HuH-7.5 (cell line): ENCODE results near the gene FLT3.
"Not testable (repeated sequence)": the region's sequence is repeated elsewhere in the genome, so short reads cannot be mapped to it uniquely, and the experiment has no call there.

Experiments
- DNase-seq: peaks from one replicate; pipeline ENCODE4 v3.0.0; 2011; ENCODE audit warnings: low spot score

FLT3 gene

DNA sequence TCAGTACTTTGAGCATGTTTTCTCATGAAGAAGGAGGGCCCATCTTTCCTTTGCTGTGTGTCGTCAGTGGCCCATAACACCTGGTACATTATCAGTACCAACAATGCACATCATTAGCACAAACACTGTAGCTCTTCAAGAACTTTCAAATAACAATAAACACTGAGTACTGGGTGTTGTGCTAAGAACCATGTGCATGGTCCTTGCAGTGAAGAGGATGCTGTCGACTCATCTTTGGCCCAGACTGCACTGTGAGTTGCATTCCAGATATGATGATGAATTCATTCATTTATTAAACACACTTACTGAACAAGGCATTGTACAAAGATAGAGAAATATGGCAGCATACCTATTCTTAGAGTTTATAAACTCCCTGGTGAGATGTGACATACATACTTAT lies 55.8 kb downstream of the FLT3 start:
- DNase-seq: no peak

DNA sequence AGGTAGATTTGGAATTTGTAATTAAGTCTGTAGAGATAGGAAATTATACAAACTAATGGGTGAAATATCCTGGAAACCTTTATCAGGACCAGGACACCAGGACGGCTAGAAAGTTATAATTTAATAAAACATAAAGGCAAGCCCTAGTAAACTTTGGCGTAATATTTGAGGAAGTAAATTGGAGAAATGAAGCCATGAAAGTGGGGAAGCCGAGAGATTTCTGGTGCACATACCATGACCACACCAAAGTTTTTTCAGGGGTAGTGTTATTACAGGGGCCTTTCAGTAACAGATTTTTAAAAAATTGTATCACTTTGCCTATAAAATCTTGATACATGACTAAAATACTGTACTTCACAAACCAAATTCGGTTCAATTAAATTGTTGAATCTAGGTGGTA lies 57.2 kb downstream of the FLT3 start:
- DNase-seq: no peak

DNA sequence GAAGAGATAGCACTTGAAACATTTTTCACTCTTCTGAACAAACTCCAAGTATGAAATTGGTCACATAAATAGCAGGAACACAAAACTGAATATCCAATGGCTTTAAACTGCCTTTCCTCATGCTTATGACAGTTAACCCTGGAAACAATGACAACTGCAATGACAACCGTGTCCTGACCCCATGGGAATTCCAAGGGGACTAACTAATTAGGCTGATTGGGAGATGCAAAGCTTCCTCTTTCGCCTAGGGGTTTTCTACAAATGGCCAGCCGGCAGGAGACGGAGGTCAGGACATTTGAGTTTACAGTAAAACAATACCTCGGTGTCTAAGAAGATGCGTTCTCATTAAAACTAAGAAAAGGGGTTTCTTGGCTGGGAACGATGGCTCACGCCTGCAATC lies 58.9 kb downstream of the FLT3 start:
- no peak for DNase-seq

DNA sequence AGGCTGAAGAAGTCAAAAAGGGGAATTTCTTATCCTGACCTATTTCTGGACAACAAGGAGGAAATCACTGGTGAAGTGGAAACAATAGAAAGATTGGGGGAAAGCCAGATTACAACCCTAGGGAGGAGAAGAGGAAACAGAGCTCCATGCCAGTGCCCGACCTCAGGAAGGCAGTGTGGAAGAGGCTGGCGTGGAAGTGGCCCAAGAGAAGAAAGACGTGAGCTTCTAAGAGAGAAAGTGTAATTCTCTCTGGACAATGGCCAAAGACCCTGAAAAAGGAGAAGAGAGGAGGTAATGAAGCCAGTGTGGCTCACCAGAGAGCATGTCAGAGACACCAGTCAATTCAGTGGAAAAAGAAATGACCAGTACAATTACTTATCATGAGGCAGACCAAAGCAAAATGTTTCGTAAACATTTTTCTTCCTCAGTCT lies 59.3 kb downstream of the FLT3 start:
- DNase-seq: no peak

DNA sequence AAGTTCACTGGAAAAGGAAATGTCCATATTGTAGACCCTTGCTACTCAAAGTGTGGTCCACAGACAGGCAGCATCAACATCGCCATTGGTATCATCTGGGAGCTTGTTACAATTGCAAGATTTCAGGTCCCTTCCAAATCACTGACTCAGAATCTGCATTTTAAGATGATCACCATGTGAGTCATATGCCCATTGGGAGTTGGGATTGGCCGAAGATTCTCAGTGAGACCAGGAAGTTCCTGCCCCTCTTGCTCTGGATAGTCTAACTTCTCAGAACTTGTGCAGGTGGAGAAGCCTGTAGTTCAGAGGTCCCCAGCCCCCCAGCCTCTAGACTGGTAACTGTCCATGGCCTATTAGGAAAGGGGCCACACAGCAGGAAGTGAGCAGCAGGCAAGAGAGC lies 63.0 kb downstream of the FLT3 start:
- no peak for DNase-seq

DNA sequence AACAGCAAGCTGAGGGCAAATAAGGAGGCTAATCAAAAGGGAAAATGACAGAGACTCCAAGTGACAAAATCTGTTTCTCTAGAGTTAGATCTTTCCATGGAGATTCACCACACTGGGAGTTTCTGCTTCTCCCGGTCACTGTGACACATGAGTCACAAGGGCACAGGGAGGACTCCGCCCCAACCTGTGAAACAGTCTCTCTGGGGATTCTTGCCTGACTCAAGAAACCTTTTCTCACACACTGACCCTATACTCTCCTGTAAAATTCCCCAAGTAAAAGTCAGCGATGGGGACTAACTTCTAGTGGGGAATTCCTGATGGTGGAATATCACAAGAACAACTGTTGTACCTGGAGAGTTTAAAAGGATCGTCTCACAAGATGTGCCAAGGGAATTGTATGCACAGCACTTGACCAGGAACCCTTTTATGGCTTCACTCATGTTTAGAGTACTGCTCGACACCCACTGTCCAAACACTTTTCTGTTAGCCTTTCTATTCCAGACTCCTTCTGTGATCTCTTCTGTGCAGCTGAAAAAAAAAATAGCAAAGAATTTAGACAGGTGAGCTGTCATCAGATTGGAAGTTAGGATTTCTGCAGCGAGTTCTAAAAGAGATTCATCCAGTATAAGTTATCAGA lies 65.1 kb downstream of the FLT3 start:
- DNase-seq: no peak

DNA sequence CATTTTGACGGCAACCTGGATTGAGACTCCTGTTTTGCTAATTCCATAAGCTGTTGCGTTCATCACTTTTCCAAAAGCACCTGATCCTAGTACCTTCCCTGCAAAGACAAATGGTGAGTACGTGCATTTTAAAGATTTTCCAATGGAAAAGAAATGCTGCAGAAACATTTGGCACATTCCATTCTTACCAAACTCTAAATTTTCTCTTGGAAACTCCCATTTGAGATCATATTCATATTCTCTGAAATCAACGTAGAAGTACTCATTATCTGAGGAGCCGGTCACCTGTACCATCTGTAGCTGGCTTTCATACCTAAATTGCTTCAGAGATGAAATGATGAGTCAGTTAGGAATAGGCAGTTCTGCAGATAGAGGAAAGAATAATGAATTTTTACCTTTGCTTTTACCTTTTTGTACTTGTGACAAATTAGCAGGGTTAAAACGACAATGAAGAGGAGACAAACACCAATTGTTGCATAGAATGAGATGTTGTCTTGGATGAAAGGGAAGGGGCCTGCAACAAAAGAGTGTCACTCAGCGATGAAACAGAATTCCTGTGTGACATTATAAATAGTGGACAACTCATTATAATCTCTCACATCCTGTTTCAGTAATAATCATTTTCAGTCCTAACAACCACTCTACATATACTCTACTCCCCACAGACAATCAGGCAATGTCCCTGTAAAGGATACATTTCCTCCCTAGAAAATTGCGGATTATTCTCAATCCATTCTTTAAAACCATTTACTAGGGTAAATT lies 66.3 kb downstream of the FLT3 start:
- no peak for DNase-seq

DNA sequence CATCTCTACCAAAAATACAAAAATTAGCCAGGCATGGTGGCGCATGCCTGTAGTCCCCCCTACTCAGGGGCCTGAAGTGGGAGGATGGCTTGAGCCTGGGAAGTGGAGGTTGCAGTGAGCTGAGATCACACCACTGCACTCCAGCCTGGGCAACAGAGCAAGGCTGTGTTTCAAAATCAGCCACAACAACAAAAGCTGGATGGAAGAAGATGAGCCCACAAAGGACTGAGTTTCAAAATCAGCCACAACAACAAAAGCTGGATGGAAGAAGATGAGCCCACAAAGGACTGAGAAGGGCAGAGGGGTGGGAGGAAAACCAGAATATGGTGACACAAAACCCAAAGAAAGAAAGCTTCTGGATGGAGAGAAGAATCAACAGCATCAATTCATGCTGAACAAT lies 67.9 kb downstream of the FLT3 start:
- DNase-seq: not testable (repeated sequence)

DNA sequence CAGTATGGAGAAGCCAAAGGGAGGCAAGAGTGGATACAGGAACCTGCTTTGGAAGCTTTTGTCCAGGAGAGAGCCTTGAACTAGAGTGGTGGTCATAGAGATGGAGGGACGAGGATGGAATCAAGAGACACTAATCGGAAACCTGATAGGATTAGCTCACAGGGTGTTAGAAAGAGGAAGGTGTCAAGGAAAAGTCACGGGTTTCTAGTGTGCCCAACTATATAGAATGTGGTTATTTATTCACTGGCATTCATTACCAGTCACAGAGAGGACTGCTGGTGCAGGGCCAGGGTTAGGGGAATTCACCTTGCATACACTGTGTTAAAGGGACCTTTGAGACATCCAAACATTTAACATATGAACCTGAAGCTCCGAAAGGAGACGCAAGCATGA lies 68.5 kb downstream of the FLT3 start:
- no peak for DNase-seq

DNA sequence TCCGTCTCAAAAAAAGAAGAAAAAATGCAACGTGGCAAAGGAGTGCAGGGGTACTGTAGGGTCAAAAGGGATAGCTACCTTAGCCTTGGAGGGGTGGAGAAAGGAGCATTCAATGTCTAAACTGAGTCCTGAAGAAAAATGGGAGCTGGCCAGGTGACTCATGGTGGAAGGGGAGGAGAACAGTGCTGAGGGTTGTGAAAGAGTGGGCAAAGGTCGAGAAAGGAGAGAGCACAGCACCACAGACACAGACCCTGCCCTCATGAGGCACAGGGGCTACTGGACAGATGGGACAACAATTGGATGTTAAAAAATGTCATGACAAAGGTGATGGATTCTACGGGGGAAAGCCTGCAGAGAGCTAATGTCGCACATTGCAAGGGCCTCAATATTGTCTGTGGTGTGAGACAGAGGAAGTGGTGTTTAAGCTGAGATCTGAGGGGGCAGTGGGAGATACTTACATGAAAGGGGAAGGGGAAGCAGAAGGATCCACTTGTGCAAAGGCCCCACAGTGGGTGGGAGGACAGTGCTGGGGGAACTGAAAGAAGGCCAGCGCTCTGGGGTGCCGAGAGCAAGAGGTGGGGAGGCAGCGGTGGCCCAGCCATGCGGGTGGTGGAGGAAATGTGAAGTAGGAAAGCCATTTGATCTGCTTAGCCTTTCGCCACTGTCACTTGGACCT lies 69.0 kb downstream of the FLT3 start:
- no peak for DNase-seq

DNA sequence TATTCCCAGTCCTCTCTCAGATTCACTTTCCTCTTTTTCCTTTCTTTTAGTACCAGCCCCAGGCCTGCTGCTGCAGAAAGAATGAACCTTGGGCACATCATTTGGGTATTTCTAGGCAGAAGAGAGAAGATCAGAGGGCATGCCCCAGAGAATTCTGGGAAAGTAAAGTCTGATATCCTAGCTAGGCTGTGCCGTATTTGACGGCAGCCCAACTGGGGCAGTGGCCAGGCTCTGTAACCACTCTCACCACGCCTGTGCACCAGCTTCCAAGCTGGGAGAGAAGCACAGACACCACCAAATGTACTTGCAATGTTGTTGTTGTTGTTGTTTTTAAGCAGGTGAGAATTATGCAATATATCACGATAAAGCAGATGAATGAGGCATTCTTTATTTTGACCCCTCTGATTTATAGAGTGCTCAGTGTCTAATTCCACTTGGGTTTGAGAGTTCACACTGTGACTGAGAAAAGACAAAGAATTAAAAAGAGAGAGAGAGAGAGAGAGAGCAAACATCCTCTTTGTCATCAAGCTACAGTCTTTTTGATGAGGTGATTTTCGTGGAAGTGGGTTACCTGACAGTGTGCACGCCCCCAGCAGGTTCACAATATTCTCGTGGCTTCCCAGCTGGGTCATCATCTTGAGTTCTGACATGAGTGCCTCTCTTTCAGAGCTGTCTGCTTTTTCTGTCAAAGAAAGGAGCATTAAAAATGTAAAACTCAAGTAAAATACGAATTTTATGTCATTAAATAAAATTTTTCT lies 72.6 kb downstream of the FLT3 start:
- no peak for DNase-seq

DNA sequence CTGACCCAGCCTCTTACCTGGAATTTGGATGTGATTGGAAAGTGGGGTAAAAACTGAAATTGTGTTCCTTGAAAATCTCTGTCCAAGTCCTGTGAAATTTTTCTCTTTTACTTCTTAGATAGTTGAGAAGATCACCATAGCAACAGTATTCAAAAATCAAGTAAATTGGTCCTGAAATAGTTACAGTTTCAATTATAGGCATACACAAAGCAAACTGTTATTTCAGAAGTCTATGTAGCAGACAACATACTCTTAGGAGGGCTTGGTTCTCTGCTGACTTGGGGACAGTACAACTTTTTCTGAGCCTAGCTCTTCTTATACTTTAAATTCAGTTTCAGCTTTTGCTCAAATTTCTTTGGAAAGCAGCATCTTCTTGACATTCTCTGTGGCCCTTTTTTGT lies 73.3 kb downstream of the FLT3 start:
- no peak for DNase-seq

DNA sequence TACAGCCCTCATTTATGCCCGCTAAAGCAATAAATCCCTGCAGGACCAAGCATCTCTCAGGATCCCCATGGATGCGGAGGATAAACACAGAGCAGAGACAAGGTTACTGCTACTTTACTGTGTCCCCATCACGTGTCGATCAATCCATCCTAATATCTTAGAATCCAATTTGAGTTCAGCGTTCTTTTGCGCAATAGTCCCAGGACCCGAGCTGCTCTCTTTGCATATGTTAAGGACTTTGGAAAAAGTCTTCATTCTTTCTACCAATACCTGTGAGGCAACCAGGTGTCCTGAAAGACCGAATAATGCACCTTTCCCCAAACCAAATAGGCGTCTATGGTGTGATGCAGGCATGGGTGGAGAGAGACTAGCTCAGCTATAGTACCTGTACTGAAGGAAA lies 73.9 kb downstream of the FLT3 start:
- no peak for DNase-seq

DNA sequence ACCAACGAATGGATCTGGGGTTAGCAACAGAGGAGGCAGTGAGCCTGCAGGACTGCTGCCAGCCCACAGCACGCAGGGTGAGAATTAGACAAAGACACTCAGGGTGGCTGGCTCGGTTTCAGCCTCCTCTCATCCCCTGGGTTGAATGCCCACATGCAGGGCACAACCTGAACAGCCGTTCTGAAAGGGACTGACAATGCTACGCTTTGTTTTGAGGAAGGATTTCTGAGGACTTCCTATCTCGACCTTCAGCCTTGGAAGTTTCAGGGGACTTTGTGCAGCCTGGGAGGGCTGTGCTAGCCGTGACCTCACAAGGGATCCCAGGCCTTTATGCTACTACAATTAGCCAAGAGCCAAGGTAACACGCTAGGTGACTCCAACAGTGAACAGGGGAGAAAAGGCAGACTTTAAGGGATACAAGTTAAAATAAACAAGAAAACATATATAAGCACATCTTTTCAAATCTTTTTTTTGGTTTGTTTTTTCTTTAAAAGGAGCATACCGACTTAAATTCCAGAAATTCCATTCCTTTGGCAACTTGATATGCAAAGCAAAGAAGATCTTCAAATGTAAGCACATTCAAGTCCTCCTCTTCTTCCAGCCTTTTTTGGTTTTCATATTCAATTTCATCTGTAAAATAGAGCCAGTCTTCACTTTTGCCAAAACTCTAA lies 77.4 kb downstream of the FLT3 start:
- DNase-seq: no peak

DNA sequence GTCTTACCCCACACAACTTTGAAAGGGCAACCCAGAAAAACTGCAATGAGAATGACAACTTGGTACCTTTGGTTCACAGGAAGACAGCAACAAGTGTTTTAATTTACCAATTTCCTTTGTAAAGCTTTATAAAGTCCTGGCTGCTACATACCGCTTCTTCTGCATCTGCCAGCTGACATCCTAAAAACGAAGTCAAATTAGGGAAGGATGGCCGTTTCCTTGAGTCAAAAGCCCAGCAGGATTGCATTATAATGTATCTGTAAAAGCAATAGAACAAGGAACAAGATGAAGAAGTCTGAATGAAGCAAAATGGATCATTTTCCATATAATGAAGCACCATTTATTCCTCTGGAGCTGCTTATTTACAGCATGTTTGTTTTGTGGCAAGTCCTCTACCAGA lies 86.1 kb downstream of the FLT3 start:
- no peak for DNase-seq

DNA sequence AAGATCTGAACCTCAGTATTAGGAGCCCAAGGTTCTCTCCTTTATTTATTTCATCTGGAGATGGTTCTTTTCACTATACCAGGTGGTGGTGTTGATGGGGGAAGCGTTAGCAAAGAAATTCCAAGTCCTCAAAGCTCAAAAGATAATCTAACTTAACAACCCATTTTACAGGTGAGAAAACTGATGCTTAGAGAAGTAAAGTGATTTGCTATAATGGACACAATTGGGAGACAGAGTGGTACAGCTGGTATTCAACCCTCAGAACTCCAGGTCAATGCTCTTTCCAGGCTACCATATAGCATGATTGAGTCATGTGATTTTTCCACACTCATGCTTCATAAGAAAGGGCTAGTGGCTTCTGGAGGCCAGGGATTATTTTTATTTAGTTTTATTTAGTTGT lies 86.9 kb downstream of the FLT3 start:
- no peak for DNase-seq

DNA sequence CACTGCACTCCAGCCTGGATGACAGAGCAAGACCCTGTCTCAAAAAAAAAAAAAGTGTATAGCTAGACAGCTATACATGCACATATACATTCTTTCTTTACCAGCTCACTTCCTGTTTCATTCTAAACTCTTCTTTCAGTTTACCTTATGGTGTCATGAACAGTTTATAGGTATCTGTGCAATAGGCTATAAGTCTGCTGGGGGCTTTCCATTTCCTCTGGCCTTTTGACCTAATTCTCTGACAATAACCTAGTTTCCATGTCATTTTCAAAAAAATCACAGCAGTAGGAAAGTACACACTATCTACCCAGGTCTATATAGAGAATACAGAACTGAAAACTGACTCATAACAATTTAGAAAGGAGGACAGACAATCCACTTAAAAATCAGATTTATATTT lies 87.5 kb downstream of the FLT3 start:
- DNase-seq: no peak

DNA sequence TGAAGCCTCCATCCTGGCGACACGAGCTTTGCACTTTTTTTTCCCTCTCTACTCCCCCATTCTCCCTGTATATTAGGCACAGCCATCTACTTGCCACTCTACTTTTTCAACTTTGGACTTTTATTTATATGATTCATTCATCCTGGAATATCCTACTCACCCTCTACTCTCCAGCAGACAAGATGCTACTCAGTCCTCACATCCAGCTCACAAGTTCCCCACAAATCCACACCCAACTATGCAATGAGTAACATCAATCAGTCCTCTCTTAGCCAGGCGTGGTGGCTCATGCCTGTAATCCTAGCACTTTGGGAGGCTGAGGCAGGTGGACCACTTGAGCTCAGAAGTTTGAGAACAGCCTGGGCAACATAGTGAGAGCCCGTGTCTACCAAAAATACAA lies 88.0 kb downstream of the FLT3 start:
- DNase-seq: no peak

DNA sequence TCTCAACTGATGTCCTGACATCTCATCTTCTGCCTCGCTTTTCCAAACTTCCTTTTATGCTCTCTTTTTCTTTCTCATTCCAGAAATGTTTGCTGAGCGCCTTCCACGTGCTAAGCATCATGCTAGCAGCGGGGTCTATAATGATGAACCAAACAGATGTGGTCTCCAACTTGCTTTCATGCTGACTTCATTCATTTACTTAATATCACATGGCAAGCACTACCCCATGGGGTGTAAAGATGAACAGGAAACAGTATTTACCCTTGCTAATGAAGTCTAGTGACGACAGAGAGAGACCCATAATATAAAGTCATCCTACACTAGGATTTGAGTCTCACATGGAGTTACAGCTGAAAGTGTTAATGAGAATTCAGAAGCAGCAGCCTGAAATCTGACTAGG lies 90.3 kb downstream of the FLT3 start:
- DNase-seq: no peak

DNA sequence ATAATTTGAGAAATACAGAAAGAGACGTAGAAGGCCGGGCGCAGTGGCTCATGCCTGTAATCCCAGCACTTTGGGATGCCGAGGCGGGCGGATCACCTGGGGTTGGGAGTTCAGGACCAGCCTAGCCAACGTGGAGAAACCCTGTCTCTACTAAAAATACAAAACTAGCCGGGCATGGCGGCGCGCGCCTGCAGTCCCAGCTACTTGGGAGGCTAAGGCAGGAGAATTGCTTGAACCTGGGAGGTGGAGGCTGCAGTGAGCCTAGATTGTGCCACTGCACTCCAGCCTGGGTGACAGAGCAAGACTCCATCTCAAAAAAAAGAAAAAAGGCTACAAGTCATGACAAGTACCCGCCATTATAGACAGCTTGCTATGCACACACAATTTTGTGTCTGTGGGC lies 95.4 kb downstream of the FLT3 start:
- not testable (repeated sequence) for DNase-seq

DNA sequence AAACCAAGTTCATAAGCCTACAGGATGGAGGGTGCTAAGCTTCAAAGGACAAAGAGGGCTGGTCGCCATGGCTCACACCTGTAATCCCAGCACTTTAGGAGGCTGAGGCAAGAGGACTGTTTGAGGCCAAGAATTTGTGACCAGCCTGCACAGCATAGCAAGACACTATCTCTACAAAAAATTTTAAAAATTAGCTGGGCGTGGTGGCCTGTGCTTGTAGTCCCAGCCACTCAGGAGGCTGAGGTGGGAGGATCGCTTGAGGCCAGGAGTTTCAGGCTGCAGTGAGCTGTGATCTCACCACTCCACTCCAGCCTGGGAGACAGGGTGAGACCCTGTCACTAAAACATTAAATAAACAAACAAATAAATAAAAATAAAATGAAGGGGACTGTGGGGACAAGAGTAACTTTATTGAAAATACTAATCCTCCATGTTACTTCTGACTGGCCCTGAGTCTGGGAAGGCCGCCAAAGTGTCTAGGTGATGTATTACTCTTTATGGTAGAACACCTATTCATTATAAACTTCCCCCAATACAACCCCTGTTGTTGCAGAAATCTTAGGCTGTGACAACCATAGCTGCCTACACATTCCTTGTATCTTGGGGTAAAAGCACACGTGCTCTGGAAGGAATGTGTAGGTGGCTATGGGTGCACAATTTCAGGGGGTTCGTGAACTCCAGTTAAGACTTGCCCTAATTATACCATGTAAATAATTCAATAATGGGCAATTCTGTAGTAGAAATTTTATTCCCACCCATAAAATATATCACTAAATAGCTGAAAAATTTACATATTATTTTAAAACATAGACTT lies 97.3 kb downstream of the FLT3 start:
- no peak for DNase-seq
